Peyer's patch (tissue), 4 donors: Measurements from ENCODE around the gene RLN3.

Source experiments
- POLR2A ChIP-seq, 2 donors: fragments of 450-650 bp; IDR thresholded peaks; one replicate each; pipeline ENCODE4 v1.5.1; 2017; ENCODE audit warnings: antibody characterized with exemption in 2 of 2, mild to moderate bottlenecking in 2 of 2, moderate library complexity in 2 of 2
- TF ChIP-seq, protein P1 (sequence below), 6 experiments: fragments of 450-650 bp in 4 of 6; fragments of 200-600 bp in 2 of 6; sonication (generic) in 1 of 6; IDR thresholded peaks; one replicate each; pipeline ENCODE4 v1.5.1; 2017 to 2019; ENCODE audit warnings: antibody characterized with exemption in 6 of 6, mild to moderate bottlenecking in 3 of 6, moderate library complexity in 1 of 6

DNA sequence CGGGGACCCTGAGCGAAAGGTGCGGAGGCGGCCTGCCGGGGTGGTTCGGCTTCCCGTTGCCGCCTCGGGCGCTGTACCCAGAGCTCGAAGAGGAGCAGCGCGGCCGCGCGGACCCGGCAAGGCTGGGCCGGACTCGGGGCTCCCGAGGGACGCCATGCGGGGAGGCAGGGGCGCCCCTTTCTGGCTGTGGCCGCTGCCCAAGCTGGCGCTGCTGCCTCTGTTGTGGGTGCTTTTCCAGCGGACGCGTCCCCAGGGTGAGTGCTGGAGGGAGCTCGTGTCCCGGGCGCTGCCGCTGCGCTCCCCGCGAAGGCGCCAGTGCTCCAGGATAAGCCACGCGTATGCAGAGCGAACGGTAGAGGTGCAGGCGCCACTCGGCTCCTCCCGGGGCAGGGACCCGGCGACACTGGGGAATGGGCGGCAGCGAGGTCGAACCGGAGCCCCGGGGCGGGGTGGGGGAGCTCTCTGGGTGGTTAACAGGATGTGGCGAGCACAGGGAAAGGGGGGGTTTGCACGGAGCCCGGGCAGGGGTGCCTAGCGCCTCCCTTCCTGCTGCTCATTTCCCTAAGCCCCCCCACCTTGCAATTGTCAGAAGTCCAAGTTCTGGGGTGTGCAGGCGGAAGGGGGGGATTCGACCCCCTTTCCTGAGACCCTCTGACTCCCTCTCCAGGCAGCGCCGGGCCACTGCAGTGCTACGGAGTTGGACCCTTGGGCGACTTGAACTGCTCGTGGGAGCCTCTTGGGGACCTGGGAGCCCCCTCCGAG is 4.0 kb downstream of the RLN3 start, which contains the start of gene IL27RA:
- TF ChIP-seq, protein P1, sequence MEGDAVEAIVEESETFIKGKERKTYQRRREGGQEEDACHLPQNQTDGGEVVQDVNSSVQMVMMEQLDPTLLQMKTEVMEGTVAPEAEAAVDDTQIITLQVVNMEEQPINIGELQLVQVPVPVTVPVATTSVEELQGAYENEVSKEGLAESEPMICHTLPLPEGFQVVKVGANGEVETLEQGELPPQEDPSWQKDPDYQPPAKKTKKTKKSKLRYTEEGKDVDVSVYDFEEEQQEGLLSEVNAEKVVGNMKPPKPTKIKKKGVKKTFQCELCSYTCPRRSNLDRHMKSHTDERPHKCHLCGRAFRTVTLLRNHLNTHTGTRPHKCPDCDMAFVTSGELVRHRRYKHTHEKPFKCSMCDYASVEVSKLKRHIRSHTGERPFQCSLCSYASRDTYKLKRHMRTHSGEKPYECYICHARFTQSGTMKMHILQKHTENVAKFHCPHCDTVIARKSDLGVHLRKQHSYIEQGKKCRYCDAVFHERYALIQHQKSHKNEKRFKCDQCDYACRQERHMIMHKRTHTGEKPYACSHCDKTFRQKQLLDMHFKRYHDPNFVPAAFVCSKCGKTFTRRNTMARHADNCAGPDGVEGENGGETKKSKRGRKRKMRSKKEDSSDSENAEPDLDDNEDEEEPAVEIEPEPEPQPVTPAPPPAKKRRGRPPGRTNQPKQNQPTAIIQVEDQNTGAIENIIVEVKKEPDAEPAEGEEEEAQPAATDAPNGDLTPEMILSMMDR (IDR thresholded peaks at IDR 0.05) = peak; percentile 45 to 58 (median 57)
- TF ChIP-seq POLR2A (IDR thresholded peaks at IDR 0.05) = no peak
